GM19023 (cell line): ENCODE measurements around the gene SPATA17.
A peak's percentile ranks its signal among the peaks of the same experiment; 100 is the strongest.
"Not testable (repeated sequence)": the region's sequence is repeated elsewhere in the genome, so short reads cannot be mapped to it uniquely, and the experiment has no call there.

ENCODE experiments used
- ATAC-seq: cut with Tn5 transposase; IDR thresholded peaks from one replicate; pipeline ENCODE4 v1.9.1; 2021; ENCODE audit warnings: mild to moderate bottlenecking, moderate library complexity; ENCODE audit not compliant: unreplicated experiment

The SPATA17 gene, protein sequence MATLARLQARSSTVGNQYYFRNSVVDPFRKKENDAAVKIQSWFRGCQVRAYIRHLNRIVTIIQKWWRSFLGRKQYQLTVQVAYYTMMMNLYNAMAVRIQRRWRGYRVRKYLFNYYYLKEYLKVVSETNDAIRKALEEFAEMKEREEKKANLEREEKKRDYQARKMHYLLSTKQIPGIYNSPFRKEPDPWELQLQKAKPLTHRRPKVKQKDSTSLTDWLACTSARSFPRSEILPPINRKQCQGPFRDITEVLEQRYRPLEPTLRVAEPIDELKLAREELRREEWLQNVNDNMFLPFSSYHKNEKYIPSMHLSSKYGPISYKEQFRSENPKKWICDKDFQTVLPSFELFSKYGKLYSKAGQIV

DNA sequence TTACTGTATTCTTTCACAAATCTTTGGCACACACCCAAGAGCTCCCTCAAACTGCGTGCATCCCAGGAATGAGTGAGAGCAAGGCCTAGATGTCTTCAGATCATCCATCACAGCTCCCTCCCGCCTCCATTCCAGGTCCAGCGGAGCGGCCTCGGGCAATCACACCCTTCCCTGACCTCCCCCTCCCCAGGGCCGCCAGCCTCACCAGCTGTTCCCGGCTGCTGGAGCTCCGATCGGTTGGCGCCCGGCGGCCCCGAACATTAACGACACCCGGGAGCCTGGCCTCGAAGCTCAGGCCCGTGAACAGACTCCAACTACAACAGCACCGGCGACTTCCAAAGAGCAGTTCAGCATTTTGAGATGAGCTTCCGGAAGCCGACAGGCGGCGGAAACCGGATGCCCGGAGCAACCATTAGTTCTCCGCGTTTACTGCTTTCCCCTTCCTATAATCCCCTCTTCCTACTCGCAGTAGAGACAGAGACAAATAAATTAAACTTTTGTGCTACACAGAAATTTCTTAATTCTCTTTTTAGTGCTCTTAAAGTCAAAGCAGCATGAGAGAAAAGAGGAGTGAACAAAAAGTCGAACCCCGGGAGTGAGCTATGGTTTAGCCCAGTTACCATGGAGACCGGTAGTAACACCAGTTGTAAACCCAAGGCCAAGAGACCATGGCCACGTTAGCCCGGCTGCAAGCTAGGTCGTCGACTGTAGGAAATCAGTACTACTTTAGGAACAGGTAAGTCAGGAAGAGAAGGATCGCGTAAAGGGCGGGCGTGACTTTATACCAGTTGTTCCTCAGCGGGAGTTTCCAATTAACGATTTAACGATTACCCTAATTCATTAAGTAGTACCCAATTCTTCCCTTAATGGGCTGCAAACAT is at the start of gene SPATA17, which contains the start of gene GPATCH2:
Gene SPATA17, plus strand, starts transcription at position 634 of the 881 bp plus-strand sequence. Its CDS starts 35 bp downstream, at position 669.
Gene GPATCH2, minus strand, starts transcription at position 380 of the 881 bp plus-strand sequence. Its CDS starts 119 bp downstream, at position 261.
- peak; percentile 99 for ATAC-seq

DNA sequence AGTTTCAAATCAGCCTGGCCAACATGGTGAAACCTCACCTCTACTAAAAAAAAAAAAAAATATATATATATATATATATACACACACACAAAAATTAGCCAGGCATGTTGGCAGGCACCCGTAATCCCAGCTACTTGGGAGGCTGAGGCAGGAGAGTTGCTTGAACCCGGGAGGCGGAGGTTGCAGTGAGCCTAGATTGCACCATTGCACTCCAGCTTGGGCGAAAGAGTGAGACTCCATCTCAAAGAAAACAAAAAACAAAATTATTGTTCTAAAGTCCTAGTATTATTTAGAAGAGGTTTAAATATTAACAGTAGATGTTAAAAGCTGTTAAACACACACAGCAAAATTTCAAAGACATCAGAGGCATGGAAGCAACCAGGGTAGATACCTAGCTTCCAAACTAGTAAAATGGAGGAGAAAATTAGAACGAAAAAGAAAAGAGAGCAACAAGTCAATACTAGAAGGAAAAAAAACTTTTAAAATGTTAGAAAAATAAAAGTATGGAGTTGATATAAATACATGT is 46.8 kb upstream of the SPATA17 start:
- not testable (repeated sequence) for ATAC-seq

DNA sequence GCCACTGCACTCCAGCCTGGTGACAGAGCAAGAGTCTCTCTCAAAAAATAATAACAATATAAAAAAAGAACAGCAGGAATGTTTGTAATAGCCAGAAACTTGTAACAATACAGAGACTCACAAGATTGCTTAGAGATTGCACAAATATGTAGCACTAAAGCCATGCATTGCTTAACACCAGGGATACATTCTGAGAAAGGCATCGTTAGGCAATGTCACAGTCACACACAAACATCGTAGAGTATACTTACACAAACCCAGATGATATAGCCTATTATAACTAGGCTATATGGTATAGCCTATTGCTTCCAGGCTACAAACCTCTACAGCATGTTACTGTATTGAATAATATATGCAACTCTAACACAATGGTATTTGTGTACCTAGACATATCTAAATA is 45.6 kb upstream of the SPATA17 start:
- ATAC-seq, result no peak

DNA sequence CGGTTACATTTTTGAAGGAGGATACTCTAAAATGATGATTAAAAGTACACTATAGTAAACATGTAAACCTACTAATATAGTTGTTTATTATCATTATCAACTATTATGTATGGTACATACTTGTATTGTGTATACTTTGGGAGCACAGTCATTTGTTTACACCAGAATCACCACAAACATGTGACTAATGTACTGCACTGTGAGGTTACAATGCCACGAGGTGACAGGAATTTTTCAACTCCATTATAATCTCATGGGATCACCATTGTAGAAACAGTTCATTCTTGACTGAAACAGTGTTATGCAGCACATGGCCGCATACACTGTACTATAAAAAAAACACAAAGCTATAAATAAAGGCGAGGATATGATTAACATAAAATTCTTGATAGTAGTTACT is 44.6 kb upstream of the SPATA17 start:
- no peak for ATAC-seq

DNA sequence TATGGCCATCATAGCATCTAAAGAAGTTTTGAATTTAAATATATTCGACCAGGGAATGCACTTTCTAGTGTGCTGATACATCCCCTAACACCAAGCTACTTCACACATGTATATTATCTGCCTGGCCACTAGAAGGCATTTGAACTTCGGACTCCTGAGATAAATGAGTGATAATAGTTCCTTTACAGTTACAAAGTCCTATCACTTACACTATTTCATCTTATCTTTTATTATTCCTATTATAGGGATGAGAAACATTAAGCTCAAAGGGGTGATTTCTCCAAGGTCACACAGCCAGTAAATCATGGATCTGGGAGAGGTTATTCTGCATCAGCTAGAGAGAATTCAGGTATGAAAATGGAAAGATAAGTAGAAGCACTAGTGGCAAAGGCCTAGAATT is 40.5 kb upstream of the SPATA17 start:
- ATAC-seq, result no peak

DNA sequence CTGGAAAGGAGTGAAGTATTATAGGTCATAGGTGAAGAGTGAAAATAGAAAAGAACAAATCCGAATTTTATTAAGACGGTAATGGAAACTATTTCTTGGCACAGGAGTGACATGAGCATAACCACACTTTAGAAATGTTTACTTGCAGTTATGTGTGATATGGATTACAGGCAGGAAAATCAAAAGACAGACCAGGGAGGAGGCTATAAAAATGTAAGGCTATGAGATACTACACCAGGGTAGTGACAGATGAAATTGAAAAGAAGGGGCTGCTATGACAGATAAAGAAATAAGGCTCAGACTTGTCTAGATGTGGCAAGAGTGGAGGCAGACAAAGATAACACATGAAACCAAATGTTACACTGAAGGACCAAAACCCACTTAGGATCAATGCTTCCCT is 32.0 kb upstream of the SPATA17 start:
- ATAC-seq, result no peak

DNA sequence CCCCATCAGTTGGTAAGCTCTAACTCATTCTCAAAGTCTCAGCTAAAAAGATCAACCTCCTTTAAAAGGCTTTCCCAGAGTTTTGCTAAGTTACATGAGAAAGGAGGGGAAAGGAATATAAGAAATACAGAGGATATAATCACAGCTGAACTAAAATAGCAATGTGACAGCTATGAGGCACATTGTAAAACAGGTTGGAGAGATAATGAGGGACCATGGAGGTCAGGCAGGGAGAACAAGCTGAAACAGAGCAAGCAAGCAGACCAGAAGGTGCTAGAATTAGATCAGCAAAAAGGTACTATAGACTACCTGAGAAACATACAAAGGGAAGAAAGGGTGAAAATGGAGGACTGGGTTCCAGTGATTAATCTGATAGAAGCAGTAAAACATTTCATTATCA is 28.8 kb upstream of the SPATA17 start:
- ATAC-seq, result no peak

DNA sequence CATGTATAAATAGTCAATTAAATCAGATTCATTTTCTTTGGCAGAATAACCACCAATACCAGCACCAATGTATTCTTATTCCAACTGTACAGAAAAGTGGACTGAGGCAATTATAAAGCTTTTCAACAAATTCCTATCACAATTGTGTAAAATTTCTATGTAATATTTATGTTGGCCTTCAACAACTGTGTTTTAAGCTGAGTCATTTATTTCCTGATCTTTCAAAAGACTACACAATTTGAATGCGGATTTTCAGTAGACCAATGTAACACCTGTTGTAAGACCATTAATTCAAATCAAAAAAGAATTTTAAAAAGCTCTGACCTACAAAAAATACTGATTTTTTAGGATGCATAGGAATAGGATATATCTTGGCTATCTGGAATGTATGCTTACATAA is 25.8 kb upstream of the SPATA17 start:
- no peak for ATAC-seq

DNA sequence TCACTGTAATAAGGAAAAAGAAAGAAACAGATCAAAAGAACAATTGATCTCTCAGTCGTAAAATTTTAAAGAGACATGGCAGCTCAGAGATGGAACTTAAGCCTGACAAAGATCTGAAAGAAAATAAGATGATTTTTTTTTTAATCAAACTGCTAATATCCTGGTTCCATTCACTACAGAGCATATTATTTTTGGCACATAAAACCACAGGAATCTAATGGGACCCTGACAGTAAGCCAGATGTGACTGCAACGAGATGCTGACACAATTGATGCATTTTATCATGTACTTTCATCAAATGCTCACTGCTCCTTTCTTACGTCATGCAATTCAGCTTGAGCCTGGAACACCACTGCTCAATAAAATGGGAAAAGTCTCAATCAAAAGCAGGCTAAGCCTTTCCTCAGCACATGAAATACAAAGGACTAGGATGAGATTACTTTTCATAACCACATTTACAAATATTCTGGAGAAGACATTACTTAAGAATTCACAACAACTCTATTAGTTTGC is 16.9 kb upstream of the SPATA17 start:
- no peak for ATAC-seq

DNA sequence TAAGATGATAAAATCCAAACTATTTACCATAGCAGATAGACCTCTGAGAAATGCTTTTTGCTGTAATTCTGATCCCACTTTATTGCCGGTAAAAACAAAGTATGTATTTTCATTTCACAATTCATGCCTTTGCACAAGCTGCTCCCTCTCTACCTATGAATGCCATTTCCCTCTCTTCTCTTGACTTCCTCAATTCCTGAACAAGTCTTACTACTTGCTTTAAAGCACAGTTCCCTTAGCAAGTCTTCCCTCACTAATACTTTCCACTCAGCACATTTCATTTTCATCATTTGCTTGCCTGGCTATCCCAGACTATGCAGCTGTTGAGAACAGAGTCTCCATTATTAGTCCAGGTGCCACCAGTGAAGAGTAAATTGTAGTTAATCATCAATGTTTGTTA is 14.0 kb upstream of the SPATA17 start:
- ATAC-seq, result no peak

DNA sequence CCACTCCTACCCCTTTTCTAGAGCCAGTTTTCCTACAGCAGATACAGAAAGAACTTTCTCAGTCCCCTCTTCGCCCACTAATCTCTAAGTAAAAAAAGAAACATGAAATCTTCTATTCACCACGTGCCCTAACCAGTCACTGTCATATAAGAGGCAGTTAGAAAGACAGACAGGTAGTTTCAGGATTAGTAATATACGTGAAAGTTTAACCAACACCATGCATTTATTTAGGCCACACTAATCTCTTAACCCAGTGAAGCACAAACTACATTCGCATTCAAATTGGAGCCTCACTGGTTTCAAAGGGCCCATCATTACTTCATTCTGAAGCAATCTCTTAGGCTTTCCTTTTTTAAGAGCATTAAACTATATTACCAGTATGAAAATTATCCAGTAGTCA is 10.3 kb upstream of the SPATA17 start:
- peak; percentile 100 for ATAC-seq

DNA sequence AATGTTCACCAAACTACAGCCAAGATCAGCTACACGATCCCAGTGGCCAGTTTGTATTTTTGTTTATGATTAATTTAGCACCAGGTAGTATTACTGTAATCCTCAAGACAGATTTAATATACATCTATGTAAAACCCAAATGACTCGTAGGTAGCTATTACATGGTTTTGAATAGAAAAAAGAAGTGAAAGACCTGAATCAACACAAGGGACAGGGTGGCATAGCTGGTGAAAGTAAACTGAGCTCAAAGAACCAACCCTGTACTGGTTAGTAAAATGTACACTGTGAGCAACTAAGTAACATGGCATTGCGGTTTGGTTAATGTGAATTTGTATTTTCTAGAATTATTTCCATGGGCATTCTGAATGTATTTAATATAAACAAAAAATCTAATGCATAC is 9.1 kb upstream of the SPATA17 start:
- ATAC-seq, result no peak

DNA sequence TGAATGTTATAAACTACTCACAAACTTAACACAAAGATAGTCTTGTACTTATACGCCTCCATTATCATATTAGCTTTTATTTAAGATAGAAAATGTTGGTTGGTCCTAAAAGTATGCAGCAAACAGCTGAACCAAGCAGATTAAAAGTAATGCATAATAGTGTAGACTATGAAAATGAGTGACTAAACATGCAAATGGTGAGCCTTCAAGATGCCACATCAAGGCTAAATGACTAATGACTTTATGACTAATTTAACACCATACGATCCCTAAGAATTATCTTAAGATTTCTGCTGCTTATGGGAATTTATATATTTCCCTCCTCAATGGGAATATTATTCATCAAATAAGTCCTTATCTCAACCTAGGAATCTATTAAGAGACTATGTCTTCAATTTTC is 4.8 kb upstream of the SPATA17 start:
- ATAC-seq, result no peak

DNA sequence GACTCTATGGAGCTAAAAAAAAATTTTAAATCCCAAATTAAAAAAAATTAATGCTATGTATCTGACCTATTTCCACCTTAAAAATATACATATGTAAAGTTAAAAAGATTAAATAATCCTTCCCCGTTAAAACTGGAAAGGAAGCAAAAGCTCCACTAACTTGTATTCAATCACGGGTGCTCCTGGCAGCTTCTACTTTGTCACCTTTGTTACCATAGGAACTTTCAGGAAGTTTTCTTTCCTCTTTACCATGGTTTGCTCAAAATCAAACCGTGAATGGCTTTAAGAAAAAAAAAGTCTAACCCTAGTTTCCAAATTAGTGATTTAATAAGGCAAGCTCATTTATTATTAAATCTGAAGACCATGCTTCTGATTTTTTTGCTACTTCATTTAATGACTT is 3.7 kb upstream of the SPATA17 start:
- ATAC-seq, result no peak

DNA sequence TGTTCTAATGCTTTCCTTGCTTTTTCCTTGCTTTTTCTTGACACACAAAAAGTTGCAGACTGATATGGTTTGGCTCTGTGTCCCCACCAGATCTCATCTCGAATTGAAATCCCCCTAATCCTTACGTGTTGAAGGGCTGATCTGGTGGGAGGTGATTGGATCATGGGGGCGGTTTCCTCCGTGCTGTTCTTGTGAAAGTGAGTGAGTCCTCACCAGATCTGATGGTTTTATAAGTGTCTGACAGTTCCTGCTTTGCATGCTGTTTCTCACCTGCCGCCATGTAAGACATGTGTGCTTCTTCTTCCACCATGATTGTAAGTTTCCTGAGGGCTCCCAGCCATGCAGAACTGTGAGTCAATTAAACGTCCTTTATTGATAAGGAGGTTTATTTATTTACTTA is 11.3 kb downstream of the SPATA17 start:
- no peak for ATAC-seq

DNA sequence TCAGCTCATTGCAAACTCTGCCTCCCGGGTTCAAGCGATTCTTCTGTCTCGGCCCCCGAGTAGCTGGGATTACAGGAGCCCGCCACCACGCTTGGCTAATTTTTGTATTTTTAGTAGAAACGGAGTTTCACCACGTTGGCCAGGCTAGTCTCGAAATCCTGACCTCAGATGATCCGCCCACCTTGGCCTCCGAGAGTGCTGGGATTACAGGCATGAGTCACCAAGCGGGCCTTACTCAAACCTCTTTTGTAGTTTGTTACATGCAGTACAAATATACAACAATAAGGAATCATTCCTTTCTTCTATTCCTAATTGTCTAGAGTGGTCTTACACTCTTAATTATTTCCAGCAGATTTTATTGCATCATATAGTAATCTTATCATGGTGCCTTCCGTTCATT is 16.6 kb downstream of the SPATA17 start:
- ATAC-seq, result no peak

DNA sequence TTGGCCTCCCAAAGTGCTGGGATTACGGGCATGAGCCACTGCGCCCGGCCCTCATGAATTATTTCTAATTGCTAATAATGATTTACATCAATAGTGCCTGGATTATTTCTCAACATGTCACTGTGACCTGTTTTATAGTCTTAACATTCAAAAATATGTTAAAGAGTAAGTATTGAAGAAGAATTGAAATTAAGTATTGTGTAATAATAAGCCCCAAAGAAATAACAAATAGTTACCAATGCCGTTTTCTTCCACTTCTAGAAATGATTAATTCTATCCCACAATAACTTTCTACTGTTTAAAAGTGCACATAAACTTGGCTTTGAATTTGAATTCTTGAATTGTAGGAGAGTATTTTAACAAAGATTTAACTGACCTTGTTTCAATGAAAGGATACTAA is 19.5 kb downstream of the SPATA17 start:
- no peak for ATAC-seq

DNA sequence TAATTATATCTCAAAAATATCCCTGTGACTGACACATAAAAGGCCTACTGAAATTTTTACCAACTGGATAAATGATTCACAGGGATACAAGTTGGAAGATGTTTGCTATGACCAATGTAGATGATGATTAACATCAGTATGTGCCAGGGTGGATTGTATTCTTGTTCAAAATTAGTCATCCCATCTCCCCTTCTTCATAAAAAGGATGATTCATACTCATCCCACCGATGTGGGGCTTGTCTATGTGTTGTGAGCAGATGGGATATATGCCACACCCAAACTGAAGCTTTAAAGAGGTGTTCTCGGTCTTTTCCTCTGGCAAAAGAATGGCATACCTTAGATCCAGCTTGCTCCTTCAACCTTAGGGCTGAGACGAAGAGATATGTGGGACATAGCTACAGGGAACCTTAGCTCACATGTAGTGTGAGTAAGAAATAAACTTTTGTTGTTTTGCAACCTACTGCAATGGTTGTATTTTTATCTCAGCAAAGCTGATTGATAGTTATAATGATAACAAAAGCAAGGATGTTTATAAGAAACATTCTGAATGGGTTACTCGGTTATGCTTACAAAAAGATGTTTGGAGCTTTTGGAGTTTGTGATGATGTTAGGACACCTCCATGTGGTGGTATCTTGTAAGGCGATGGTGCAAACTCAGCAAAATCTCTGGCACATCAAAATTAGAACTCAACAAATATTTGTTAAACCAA is 29.4 kb downstream of the SPATA17 start:
- peak; percentile 81 for ATAC-seq

DNA sequence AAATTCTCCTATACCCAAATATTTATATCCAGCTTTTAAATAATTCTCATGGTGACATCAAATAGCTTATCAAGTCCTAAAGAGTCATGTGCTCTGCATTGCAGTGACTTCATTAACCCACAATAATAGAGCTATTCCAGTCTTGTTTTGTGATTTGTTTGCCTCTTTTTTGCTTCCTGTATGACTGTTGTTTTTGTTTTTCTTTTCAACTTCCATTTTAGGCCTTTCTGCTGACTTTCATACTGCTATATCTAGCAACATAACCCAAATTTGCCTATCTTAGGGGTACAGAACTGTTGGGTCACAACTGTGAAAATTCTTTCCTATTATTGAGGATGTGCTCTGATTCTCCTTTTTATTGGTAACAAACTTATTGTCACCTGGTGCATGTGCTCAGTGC is 30.3 kb downstream of the SPATA17 start:
- ATAC-seq, result no peak

DNA sequence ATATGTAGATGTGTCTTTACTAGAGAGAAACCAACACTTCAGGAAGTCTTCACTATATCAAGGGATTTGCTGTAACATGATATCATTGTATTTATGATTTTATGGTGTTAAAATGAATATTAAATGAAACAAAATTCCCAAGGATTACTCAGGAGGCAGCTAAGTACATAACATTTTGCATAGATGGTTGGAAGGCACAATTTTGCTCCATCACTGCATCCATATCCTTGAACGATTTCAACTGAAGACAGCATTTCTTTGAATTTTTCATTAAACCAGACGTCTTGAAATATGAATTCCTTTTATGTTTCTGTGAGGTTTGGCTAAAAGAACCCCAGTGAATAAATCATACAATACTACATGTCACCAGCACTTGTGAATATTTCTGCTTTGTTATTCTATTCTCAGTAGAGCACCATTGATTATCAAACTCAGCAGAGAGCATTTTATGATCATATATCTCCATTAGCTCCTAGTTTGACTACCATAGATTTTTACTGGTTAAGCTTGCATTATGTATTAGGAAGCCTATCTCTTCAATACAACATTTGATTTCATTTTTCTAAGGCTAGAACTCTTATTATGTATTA is 37.3 kb downstream of the SPATA17 start:
- no peak for ATAC-seq

DNA sequence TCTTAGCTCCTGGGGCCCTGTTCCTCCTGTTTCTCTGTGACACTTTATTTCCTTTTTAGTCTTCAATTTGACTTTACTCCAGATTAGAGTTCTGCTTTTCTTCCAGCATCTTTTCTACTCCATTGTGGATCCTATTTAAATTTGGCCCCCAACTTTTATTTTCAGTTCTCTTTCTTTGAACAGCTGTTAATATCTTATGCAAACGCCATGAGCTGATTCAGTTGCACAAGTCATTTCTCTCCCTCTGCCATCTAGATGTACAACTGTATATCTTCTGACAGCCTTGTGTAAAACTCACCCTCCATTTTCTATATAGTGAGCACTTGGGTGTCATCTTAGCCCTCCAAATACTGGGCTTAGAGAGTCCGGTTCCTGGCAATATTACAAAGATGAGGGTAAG is 42.2 kb downstream of the SPATA17 start:
- peak; percentile 72 for ATAC-seq
